Activated CD4-positive, alpha-beta T cell treated with anti-CD3 and anti-CD28 coated beads, Interleukin-2, amount 10 ng/mL, durations not matched to agents 7 days and 5 days (primary cell): ENCODE measurements around the gene TFAP2C. TPM values are rescaled to one million over a fixed set of nuclear protein-coding genes. Genes with fewer than 3 reads are reported as not detected.
A peak's percentile ranks its signal among the peaks of the same experiment; 100 is the strongest.

Source experiments
- CTCF ChIA-PET: fragments of 350-600 bp; sonication (Branson Sonifier 250); formaldehyde crosslinking; loops from one replicate; lab custom pipeline; 2021; ENCODE audit warnings: antibody characterized with exemption; lab: Charles Lee
- POLR2A ChIA-PET: fragments of 350-600 bp; sonication (Branson Sonifier 250); formaldehyde crosslinking; loops from one replicate; lab custom pipeline; 2021; ENCODE audit warnings: antibody characterized with exemption; lab: Charles Lee
- DNase-seq: peaks from one replicate; pipeline ENCODE4 v3.0.0-alpha.2; 2020
- H3K27ac Mint-ChIP-seq: one replicate; pipeline ENCODE4 v1.8.0; 2021; ENCODE audit warnings: mild to moderate bottlenecking, moderate library complexity, mixed read lengths
- H3K27me3 Mint-ChIP-seq: one replicate; pipeline ENCODE4 v1.8.0; 2021; ENCODE audit warnings: mixed read lengths
- H3K36me3 Mint-ChIP-seq: one replicate; pipeline ENCODE4 v1.8.0; 2021; ENCODE audit warnings: low read depth, mixed read lengths
- H3K4me1 Mint-ChIP-seq: one replicate; pipeline ENCODE4 v1.8.0; 2021; ENCODE audit warnings: mixed read lengths
- H3K4me3 Mint-ChIP-seq: one replicate; pipeline ENCODE4 v1.8.0; 2021; ENCODE audit warnings: mild to moderate bottlenecking, moderate library complexity, mixed read lengths
- H3K9me3 Mint-ChIP-seq: one replicate; pipeline ENCODE4 v1.8.0; 2021; ENCODE audit warnings: mixed read lengths
- total RNA-seq, 2 experiments: library from RNA; stranded (reverse); gene quantifications; one replicate each; pipeline ENCODE4 v1.2.3, GENCODE V29; 2021

The TFAP2C gene
- total RNA-seq, 2 experiments from 2014 or later: not detected

DNA sequence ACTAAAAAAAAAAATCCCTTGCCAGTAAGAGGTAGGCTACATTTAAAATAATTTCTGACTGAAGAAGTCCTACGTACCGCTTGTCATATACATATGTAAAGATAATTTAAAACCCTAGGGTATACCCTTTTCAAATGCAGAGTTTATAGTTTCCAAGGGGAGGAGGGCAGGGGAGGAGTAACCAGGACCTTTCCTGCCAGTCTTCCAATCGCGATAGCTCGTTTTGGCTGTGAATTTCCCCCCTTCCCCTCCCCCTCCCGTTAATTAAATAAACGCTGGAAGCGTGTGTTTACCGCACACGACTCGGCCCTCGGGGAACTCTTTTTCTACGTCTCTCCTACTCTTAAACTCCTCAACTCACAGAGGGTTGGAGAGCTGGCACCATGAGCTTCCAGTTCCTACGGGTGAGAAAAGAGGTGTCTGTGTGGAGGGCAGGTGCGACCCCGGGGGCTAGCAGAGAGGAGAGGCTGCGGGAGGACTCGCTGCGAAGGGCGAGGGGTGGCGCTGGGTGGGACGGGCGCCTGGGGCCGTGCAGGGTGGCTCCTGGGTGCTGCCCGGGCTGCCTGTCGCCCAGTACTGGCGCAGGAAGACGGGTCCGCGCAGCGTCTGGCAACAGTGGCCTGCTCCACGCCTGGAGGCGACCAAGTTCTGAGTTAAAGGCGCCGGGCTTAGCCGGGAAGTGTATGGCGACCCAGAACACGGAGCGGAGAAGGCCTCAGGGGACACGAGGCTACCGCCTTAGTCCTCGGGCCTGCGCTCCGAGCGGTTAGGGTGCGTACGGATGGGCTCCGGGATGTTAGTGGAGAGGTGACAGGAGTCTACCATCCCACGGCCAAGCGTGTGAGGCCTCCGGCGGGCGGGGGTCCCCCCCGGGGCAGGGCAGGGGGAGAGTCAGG, 4.1 kb upstream of the TFAP2C start:
- Mint-ChIP-seq H3K4me1 (peaks cover 12% of the 10 kb centered on the region), H3K36me3 (no peaks in the 10 kb centered on the region), H3K9me3 (no peaks in the 10 kb centered on the region), H3K27ac (no peak overlapping the region), H3K27me3 (peaks cover 59% of the 10 kb centered on the region), H3K4me3 (no peak overlapping the region)
- CTCF ChIA-PET: no interaction called here
- POLR2A ChIA-PET: no interaction called here
- no peak for DNase-seq

DNA sequence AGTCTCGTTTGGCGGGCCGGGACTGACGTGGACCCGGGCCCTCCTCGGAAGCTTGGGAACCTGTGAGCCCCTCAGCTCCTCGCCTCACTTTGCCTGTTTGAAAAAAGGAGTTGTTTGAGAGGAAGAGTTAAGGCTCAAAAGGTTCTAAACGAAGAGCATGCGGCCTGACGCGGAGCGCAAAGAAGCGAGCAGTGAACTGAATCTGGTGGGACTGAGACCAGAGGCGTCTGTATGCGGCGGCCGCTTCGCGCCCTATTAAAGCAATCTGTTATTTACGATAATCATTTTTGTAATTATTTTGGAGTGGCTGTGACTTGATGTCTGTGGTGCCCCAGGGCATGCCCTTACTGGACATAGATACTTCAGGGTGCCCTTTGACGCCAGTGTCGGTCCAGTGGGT, 3.3 kb upstream of the TFAP2C start:
- no peak overlapping the region for H3K4me3 Mint-ChIP-seq
- DNase-seq: no peak
- H3K9me3 Mint-ChIP-seq: no peaks in the 10 kb centered on the region
- ChIA-PET POLR2A (no interaction called here), CTCF (no interaction called here)
- no peaks in the 10 kb centered on the region for H3K36me3 Mint-ChIP-seq
- H3K27ac Mint-ChIP-seq: no peak overlapping the region
- peaks cover 12% of the 10 kb centered on the region for H3K4me1 Mint-ChIP-seq
- H3K27me3 Mint-ChIP-seq: peaks cover 60% of the 10 kb centered on the region

DNA sequence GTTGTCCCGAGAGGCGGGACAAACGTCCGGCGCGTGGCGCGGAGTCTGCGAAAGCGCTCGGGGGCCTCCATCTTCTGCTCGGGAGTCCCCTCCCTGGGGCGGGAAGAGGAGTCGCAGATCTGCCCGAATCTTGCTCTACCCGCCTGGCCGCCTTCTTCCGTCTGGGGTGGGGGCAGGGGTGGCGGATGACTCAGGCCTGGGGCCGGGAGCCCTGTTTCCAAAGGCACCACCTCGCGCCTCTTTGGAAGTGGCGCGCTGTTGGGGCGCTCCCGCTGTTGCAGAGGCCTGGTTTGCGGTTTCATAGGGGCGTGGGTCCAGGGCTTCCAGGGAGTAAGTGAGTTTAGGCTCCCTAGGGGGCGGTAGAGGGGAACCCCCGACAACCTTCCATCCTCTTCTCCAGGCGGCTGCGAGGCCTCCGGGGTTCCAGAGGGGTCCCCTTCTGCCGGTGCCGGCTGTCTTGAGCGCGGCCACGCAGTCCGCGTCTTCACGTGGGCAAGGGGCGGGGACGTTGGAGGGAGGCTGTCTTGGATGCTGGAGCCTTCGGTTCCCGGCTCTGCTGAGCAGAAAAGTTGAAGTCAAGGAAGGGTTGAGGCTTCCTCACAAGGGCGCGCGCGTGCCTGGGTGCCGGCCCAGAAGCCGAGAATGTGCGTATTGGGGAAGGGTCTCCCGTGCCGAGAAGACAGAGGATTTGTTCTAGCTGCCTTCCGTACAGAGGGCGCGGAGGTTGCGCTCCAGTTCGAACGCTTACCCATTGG, 2.6 kb upstream of the TFAP2C start:
- no peaks in the 10 kb centered on the region for H3K9me3 Mint-ChIP-seq
- DNase-seq: no peak
- CTCF ChIA-PET: no interaction called here

DNA sequence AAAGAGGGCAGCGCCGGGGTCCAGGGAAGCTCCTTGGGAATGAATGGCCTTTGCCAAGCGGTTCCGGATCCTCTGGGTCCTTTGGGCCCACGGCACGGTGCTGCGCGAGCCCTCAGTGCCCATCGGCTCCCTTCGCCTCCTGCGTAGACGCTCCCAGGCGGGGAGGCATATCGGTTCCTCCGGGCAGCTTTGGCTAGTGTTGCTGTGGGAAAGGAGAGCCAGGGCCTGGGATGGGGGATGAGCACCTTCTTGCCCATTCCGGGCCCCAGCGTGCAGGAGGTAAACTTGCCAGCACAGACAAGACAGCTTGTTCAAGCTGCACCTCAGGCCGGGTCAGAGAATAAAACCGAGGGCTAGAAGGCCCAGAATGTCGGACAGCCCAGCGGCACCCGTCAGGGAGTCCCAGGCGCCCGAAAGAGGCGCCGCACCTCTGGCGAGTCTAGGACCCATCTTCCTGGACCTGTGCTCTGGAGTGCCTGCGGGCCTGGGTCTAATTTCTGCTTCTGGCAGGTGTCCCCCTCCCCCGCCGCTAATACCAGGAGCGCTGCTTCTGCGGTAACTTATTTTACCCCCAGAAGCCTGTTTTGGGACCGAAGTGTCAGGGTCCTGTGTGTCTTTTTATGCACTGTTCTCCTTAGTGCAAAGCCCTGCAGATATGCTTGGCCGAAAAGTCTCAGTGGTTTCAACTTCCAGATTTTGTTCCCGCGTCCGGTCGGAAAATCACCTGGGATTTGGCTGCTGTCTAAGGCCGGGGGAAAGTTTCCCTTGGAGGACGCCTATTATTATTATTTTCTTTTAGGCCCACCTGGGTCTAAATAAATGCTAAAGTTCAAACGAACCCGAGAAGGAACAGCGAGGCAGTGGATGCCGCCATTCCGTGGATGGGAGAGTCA, 1.7 kb upstream of the TFAP2C start:
- ChIA-PET CTCF (no interaction called here), POLR2A (no interaction called here)
- H3K4me1 Mint-ChIP-seq: peaks cover 16% of the 10 kb centered on the region
- H3K27ac Mint-ChIP-seq: peak overlapping the region; percentile 25
- no peak for DNase-seq
- peak overlapping the region; percentile 17 for H3K4me3 Mint-ChIP-seq
- peaks cover 3% of the 10 kb centered on the region for H3K36me3 Mint-ChIP-seq
- H3K9me3 Mint-ChIP-seq: no peaks in the 10 kb centered on the region
- H3K27me3 Mint-ChIP-seq: peaks cover 72% of the 10 kb centered on the region

More for the DNA sequence above, 2.6 kb upstream of the TFAP2C start:
- no peak overlapping the region for H3K27ac Mint-ChIP-seq
- H3K4me1 Mint-ChIP-seq: peaks cover 12% of the 10 kb centered on the region
- no peaks in the 10 kb centered on the region for H3K36me3 Mint-ChIP-seq
- H3K4me3 Mint-ChIP-seq: no peak overlapping the region
- POLR2A ChIA-PET: no interaction called here
- H3K27me3 Mint-ChIP-seq: peaks cover 64% of the 10 kb centered on the region

DNA sequence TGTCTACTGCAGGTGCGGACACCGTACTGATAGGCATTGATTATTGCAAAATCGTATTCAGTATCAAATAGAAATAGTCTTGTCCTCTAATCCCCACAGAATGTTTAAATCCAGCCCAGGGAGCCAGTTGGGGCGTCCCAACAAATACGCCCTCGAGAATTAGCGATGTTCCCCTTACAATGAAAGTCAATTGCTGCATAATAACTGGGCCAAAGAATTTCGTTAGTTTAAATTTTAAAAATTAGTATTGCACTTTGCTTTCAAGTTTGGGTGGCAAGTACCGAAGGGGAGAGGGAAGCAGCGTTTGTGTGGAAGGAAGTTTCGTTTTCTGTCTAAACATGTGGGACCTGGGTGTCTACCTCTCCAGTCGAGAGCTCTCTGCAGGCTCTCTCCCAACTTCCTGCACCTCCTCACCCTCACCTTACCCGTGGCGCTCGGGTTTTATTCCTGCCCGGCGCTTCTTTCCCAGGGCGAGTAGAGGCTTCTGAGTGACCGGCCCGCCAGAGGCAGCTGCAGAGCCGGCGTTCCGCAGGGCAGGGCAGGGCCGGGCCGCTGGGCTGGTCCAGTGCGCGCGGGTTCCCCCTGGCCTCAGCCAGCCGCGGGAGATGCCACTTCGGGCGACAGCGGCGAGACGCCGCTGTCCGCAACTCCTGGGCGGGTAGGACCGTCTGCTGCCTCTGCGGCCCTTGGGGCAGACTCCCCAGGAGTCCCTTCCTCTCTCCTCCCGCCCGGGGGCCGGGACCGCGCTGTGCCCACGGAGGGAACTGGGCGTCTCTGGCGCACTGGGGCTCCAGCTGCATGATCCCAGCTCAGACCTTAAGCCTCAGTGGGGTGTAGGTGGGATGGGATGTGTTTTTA, 862 bp upstream of the TFAP2C start:
- peaks cover 16% of the 10 kb centered on the region for H3K4me1 Mint-ChIP-seq
- peaks cover 77% of the 10 kb centered on the region for H3K27me3 Mint-ChIP-seq
- DNase-seq: no peak
- H3K27ac Mint-ChIP-seq: no peak overlapping the region
- peaks cover 3% of the 10 kb centered on the region for H3K36me3 Mint-ChIP-seq
- H3K4me3 Mint-ChIP-seq: peak overlapping the region; percentile 50
- ChIA-PET CTCF (no interaction called here), POLR2A (no interaction called here)
- no peaks in the 10 kb centered on the region for H3K9me3 Mint-ChIP-seq

DNA sequence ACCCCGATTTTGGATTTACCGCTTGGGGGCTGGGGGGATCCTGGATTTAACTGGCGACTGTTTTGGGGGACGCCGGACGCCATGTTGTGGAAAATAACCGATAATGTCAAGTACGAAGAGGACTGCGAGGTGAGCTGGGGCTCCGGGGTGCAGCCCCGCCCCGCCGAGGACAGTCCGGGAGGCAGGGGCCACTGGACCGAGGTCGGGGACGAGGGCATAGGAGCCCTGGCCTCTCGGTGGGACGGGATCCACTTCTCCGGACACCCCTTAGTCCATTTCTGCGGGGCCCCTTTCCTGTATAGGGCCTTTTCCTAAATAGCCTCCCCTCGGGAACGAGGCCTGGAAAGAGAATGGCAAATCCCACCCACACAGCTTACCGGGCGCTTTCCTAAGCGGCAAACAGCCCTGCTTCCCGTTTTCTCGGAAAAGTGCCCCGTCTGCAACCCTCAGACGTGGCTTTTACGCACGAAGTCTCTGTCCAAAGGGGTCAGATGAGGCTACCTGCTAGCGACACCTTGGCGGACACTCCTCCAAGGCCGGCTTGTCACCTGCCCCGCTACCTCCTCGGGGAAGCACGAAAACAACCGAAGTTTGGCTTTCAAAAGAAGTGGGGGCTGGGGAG, 469 bp downstream of the TFAP2C start:
- ChIA-PET POLR2A (no interaction called here), CTCF (no interaction called here)
- Mint-ChIP-seq H3K4me3 (peak overlapping the region; percentile 27), H3K9me3 (no peaks in the 10 kb centered on the region), H3K36me3 (peaks cover 3% of the 10 kb centered on the region), H3K4me1 (peaks cover 16% of the 10 kb centered on the region), H3K27ac (peak overlapping the region; percentile 9), H3K27me3 (peaks cover 82% of the 10 kb centered on the region)
- no peak for DNase-seq

DNA sequence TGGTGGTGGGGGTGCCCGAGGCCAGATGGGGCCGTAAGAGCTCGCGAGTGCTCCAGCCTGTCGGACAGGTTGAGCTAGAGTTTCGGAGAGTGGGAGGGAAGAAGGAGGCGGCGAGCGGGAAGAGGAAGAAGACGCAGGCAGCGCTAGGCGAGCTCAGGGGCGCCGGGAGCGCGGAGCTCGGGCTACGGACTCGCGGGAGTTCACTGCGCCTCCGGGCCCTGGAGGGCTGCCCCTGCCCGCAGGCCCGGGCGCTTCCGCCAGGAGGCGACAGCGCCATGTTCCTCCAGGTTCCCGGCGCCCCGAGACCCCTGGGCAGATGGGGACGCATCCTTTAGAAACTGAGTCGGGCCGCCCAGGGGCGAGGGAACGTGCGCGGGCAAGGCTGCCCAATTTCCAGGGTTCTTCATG, 984 bp downstream of the TFAP2C start:
- ChIA-PET CTCF (no interaction called here), POLR2A (no interaction called here)
- no peak overlapping the region for H3K4me3 Mint-ChIP-seq
- peaks cover 3% of the 10 kb centered on the region for H3K36me3 Mint-ChIP-seq
- peaks cover 81% of the 10 kb centered on the region for H3K27me3 Mint-ChIP-seq
- no peaks in the 10 kb centered on the region for H3K9me3 Mint-ChIP-seq
- H3K27ac Mint-ChIP-seq: no peak overlapping the region
- DNase-seq: no peak
- H3K4me1 Mint-ChIP-seq: peaks cover 16% of the 10 kb centered on the region

DNA sequence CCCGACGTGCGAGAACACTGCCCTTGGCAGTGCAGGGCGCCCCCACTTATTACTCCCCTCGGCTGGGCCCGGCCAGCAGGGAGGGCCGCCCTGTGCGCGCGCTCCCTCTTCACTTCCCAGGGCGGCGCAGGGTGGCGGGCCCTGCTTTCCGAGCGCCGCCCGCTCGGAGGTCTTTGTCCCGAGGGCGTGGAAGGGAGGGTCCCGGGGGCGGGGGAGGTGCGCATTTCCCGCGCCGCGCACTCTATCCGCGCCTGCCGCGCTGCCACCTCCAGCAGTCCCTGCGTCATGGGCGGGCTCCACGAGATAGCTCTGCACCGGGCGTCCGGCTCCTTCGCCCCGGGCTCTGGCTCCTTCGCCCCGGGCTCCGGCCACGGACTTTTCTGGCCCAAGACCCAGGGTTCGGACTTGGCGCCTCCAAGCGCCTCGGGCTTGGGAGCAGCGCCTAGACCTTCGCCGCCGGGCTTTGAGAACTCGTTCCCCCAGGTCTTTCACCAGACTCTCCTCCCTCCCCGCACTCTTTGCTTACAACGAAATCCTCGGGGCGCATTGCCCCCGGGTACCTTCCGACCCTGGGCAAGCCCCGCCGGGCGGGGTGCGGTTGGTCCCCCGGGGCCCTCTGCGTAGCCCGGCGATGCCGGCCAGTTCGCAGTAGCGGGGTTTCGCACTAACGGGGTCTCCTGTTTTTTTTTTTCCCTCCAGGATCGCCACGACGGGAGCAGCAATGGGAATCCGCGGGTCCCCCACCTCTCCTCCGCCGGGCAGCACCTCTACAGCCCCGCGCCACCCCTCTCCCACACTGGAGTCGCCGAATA, 1.6 kb downstream of the TFAP2C start:
- CTCF ChIA-PET: no interaction called here
- H3K27ac Mint-ChIP-seq: no peak overlapping the region

DNA sequence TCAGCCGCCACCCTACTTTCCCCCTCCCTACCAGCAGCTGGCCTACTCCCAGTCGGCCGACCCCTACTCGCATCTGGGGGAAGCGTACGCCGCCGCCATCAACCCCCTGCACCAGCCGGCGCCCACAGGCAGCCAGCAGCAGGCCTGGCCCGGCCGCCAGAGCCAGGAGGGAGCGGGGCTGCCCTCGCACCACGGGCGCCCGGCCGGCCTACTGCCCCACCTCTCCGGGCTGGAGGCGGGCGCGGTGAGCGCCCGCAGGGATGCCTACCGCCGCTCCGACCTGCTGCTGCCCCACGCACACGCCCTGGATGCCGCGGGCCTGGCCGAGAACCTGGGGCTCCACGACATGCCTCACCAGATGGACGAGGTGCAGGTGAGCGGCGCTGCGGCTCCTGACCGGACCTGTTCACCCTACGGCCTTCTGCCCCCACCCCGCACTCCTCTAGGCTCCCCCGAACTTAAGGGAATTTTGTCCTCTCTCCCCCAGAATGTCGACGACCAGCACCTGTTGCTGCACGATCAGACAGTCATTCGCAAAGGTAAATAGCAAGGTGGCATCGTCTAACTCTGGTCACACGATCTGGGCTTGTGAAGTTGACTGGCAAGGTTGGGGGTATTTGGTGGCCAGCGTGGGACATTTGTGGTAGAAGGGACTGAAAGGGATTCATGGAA, 2.3 kb downstream of the TFAP2C start:
- Mint-ChIP-seq H3K4me3 (no peak overlapping the region), H3K36me3 (peaks cover 3% of the 10 kb centered on the region), H3K9me3 (no peaks in the 10 kb centered on the region), H3K27me3 (peaks cover 79% of the 10 kb centered on the region), H3K4me1 (peaks cover 16% of the 10 kb centered on the region), H3K27ac (no peak overlapping the region)
- ChIA-PET CTCF (no interaction called here), POLR2A (no interaction called here)
- DNase-seq: no peak

More for the DNA sequence above, 1.6 kb downstream of the TFAP2C start:
- H3K4me3 Mint-ChIP-seq: no peak overlapping the region
- no peak for DNase-seq
- POLR2A ChIA-PET: no interaction called here
- peaks cover 78% of the 10 kb centered on the region for H3K27me3 Mint-ChIP-seq
- peaks cover 16% of the 10 kb centered on the region for H3K4me1 Mint-ChIP-seq
- no peaks in the 10 kb centered on the region for H3K9me3 Mint-ChIP-seq
- H3K36me3 Mint-ChIP-seq: peaks cover 3% of the 10 kb centered on the region

DNA sequence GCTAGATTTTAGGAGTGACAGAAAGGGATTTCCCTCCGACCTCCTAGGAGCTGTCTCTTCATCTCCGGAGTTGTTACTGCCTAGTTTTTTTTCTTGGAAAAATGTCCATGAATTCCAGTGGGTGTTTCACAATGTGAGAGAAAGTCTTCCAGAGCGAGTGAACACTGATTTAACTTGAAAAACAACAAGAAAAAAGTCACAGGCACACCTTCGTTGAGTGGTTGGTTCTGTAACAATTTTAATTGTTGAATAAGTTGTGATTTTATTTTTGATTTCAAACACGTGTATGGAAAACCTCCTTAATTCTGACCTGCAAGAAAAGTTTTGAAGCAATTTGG, 2.9 kb downstream of the TFAP2C start:
- ChIA-PET POLR2A (no interaction called here), CTCF (no interaction called here)
- no peak for DNase-seq
- Mint-ChIP-seq H3K27ac (no peak overlapping the region), H3K36me3 (peaks cover 3% of the 10 kb centered on the region), H3K4me3 (no peak overlapping the region), H3K4me1 (peaks cover 16% of the 10 kb centered on the region), H3K9me3 (no peaks in the 10 kb centered on the region), H3K27me3 (peaks cover 79% of the 10 kb centered on the region)

DNA sequence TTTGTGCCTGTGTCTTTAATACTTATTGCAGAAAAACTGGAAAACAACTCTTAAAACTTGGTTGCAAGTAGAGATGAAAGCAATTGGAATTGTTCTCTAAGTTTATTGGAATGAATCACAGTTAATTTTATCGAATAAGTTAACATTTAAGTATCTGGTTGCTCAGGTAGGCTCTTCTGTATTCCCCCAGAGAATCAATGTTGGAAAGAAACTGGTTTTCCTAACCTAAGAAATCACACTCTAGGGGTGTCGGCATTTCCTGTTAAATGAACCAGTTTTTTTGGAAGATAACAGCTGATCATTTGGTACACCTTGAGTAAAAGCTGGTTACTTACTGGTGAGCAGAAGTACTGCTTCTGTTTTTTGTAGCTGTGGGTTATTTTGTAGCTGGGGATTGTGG, 5.2 kb downstream of the TFAP2C start:
- peaks cover 6% of the 10 kb centered on the region for H3K4me1 Mint-ChIP-seq
- no peak overlapping the region for H3K27ac Mint-ChIP-seq
- no peak overlapping the region for H3K4me3 Mint-ChIP-seq
- DNase-seq: no peak
- H3K9me3 Mint-ChIP-seq: no peaks in the 10 kb centered on the region
- CTCF ChIA-PET: no interaction called here
- H3K27me3 Mint-ChIP-seq: peaks cover 71% of the 10 kb centered on the region
- POLR2A ChIA-PET: no interaction called here
- H3K36me3 Mint-ChIP-seq: peaks cover 3% of the 10 kb centered on the region
